Activated CD4-positive, alpha-beta T cell treated with anti-CD3 and anti-CD28 coated beads for 4 hours (primary cell): ENCODE measurements around the gene CTNND2.

Experiments
- DNase-seq, 2 donors: peaks; one replicate each; pipeline ENCODE4 v3.0.0-alpha.2; 2020

Gene CTNND2

GRCh38 chr5:10949856-10950630 lies 954.2 kb downstream of the CTNND2 start:
- no peak for DNase-seq

DNA sequence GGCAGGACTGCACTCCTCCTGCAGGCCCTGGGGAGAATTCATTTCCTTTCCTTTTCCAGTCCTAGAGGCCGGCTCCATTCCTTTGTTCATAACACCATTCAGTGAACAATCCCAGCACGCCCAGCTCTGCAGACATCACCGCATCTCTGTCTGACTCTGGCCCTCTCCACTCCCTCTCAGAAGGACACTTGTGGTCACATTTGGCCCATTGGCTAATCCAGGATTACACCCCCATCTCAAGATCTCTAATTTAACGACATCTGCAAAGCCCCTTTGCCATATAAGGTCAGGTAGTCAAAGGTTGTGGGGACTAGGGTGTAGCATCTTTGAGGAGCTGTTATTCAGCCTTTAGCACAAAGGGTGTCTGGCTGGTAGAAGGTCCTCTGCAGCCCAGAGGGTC lies 958.2 kb downstream of the CTNND2 start:
- no peak for DNase-seq

- DNase-seq = no peak
These were observed 962.3 kb downstream of the CTNND2 start for GRCh38 chr5:10941900-10942299.

DNA sequence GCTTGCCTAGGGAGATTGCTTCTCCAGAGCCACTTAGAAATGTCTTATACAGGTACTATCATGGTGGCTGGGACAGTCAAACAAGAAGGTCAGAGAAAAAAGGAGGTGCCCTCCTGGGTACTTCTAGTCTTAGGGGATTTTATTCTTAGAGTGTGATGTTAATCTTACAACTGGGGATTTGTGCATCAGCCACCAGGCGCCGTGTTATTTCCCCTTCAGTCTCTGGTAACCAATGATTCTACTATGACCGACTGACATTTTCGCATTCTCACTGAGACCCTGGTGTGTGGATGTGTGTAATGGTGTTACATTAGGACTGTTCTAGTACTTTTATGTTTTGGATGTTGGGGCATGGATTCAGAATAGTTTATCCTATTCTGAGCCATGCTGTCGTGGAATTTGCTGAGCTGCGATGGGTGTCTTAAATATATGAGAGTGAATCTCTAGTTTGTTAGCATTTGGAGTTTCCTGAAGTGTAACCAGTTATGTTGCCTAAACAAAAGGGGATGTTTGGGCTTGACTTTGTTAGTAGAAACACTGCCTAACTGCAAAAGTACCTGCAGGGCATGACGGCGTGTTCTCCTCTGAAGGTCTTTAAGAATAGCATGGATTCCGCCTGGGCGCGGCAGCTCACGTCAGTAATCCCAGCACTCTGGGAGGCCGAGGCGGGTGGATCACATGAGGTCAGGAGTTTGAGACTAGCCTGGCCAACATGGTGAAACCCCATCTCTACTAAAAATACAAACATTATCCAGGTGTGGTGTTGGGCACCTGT lies 968.0 kb downstream of the CTNND2 start:
- no peak for DNase-seq

GRCh38 chr5:10935536-10935935 lies 968.7 kb downstream of the CTNND2 start:
- DNase-seq = no peak

GRCh38 chr5:10934783-10935355 lies 969.4 kb downstream of the CTNND2 start:
- DNase-seq = no peak

DNA sequence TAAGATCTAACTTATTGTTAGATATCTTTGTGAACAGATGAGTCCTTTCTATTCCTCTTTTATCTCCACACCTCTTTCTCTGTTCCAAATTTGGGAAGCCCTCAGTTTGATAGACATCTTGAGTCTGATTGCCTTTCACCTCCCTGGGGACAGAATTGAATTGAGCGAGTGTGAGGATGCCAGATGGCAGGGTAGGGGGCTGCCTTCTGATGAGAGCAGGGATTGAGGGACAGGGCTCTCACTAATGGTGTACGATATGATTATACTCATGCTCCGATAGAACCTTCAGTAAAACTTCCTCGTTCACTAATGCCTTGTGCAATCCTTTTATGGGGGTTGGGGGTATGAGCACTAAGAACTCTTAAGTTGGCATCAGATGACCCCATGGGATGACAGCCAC lies 971.1 kb downstream of the CTNND2 start:
- DNase-seq = no peak

DNA sequence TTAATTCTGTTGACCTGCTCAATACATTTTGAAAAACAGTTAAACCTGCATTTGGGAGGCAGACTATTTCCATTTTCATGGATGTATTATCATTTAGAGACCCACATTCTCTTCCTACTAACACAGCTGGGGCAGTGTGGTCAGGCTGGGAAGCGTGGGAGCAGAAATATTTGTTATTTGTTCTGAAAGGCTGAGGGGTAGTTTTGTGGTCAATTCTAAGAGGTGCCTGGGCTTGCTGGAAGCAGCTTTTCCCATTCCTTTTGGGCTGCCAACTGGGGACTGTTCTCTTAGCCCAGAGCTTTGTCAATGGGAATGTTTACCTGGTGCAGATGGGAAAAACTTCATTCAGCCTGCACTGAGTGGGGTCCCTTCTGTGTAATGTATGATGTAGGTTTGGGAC lies 971.8 kb downstream of the CTNND2 start:
- DNase-seq = no peak

DNA sequence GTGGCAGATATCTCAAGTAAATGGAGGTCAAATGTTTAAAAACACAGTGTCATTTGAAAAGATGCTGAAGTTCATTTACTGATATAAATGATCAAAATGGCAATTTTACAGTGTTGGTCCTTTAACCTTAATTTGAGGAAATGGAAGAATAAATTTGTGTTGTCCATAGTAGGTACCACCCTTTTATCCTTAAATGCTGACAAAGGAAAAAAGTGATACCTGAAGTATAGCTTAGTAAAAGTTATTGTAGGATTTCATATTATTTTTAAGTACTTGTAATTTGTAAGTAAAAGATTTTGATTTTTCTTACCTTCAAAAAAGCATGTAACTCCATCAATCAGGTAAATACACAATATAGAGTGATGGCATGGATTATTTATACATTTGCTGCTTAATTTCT lies 976.6 kb downstream of the CTNND2 start:
- DNase-seq = no peak

DNA sequence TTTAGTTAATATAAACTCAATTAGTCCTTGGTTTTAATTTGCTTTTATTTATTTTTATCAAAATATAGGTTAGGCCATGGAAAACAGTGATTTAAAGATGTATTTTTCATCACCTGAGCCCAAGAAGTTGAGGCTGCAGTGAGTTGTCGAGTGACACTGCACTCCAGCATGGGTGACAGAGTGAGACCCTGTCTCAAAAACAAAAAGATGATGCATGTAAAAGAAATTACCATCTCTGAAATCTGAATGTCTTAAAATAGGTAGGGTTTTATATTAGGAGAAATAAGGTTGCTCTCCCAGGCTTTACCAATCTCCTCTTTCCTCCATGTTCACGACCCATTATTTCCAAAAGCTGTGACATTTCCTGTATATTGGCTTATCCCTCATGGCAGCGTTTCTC lies 980.9 kb downstream of the CTNND2 start:
- no peak for DNase-seq
